ENCODE measurements around the gene SH3RF3.

The SH3RF3 gene

DNA sequence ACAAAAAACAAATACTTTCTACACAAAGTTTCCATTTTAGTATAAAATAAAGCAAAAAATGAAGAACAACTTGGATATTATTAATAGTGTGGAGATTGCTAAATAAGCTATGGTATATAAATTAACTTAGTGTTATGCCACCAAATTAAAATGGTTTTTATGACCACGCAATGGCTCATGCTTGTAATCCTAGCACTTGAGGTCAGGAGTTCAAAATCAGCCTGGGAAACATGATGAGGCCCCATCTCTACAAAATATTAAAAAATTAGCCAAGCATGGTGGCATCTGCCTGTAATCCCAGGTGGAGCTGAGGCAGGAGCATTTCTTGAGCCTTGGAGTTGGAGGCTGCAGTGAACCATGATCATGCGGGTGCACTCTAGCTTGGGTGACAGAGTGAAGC is 108.8 kb downstream of the SH3RF3 start:
- no peak overlapping the region for H3K4me3 ChIP-seq
- DNase-seq (ENCODE audit: low spot score) = no peak
- TF ChIP-seq, protein P1, sequence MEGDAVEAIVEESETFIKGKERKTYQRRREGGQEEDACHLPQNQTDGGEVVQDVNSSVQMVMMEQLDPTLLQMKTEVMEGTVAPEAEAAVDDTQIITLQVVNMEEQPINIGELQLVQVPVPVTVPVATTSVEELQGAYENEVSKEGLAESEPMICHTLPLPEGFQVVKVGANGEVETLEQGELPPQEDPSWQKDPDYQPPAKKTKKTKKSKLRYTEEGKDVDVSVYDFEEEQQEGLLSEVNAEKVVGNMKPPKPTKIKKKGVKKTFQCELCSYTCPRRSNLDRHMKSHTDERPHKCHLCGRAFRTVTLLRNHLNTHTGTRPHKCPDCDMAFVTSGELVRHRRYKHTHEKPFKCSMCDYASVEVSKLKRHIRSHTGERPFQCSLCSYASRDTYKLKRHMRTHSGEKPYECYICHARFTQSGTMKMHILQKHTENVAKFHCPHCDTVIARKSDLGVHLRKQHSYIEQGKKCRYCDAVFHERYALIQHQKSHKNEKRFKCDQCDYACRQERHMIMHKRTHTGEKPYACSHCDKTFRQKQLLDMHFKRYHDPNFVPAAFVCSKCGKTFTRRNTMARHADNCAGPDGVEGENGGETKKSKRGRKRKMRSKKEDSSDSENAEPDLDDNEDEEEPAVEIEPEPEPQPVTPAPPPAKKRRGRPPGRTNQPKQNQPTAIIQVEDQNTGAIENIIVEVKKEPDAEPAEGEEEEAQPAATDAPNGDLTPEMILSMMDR (IDR thresholded peaks at IDR 0.05) = no peak
- no peak overlapping the region for H3K27ac ChIP-seq

DNA sequence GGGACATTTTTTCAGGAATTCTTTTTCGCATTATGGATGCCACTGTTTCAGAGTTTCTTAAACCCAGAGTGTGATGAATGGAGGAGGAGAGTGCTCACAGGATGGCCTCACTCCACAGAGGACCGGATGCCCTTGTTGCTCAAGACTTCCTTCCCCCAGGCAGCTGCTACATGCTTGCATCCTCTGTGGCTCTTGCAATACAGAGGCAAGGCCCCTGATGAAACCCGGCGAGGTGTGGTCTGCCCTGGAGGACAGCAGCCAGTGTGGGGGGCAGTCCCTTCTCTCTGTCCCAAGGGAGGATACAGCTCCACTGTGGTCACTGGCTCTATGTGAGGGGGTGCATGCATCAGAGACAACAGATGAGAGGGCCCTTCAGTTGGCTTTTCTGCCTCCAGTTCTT is 109.6 kb downstream of the SH3RF3 start:
- Histone ChIP-seq H3K4me3 (no peak overlapping the region), H3K27ac (peak overlapping the region in 1 of 2 donors; percentile 42)
- DNase-seq (ENCODE audit: low spot score) = no peak
- TF ChIP-seq, protein P1 (IDR thresholded peaks at IDR 0.05) = no peak

DNA sequence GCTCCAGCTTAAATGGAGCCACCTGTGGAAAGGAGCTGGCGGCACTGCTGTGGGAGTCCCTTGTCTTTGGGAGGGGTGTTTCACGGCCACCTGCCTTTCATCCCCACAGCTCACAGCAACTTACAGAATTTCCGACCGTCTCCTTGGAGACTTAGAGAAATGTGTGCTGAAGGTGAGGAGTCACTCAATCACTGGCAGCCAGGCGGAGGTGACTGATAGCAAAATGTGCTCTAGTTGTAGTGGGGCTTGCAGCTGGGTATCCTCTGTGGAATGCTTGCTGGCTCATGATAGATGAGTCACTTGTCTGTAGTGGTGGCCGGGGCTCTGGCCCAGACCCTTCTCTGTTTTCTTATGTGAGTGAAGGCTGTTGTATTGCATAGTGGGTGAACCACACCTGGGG is 110.7 kb downstream of the SH3RF3 start:
- TF ChIP-seq, protein P1 (IDR thresholded peaks at IDR 0.05) = no peak
- no peak overlapping the region for H3K4me3 ChIP-seq
- H3K27ac ChIP-seq = peak overlapping the region in 1 of 2 donors; percentile 2
- DNase-seq (ENCODE audit: low spot score) = no peak

DNA sequence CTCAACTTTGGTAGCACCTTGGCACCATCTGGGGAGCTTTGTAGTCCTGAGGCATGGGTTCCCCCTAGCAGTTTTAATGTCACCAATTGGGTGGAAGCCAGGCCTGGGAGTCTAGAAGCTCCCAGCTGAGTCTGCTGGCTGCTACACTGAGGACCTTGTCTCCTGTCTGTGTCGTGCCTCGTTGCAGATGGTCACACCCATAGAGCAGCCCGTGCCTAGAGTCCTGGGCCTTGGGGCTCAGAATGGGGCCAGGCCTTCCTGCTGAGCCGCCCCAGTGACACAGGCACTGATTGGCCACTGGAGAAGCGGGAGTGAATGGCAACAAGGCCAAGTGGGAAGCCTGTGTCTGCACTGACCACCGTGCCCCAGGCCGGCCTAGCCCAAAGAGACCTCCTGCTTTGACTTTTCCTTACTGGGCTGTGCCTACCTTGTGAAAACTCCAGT is 113.2 kb downstream of the SH3RF3 start:
- no peak for DNase-seq (ENCODE audit: low spot score)
- TF ChIP-seq, protein P1 (IDR thresholded peaks at IDR 0.05) = no peak
- H3K4me3 ChIP-seq = no peak overlapping the region
- peak overlapping the region; percentile 86 to 99 for H3K27ac ChIP-seq

DNA sequence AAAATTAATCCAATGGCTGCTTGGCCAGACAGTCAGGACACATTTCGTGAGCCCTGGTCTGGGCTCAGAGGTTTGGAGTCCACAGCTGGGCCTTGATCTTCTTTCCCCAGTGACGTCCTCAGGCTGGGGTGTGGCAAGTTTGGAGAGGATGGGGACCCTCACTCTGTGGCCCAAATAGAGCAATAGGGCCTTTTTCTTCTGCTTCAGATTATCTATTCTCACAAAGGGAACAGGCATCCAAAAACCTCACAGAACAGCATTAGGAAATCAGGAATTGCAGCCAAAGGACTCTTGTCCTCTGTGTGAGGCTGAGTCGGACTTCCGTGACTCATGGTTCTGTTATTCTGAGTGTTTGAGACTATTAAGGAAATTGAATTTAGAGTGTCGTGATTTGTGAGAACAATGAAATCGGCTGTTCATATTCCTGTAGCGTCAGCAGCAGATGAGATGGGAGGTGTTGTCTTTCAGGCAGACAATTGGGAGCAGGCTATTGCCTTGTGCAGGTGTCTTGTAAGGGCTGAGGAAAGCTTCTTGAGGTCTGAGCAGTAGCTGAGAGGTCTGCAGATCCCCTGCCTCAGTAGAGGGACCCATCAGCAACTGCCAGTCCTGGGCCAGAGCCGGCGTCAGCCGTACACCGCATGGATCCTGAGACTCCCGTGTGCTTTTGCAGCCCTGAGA is 113.8 kb downstream of the SH3RF3 start:
- H3K4me3 ChIP-seq = peak overlapping the region; percentile 50
- TF ChIP-seq, protein P1 (IDR thresholded peaks at IDR 0.05) = no peak
- H3K27ac ChIP-seq = peak overlapping the region; percentile 86 to 99
- peak; percentile 86 for DNase-seq (ENCODE audit: low spot score)

DNA sequence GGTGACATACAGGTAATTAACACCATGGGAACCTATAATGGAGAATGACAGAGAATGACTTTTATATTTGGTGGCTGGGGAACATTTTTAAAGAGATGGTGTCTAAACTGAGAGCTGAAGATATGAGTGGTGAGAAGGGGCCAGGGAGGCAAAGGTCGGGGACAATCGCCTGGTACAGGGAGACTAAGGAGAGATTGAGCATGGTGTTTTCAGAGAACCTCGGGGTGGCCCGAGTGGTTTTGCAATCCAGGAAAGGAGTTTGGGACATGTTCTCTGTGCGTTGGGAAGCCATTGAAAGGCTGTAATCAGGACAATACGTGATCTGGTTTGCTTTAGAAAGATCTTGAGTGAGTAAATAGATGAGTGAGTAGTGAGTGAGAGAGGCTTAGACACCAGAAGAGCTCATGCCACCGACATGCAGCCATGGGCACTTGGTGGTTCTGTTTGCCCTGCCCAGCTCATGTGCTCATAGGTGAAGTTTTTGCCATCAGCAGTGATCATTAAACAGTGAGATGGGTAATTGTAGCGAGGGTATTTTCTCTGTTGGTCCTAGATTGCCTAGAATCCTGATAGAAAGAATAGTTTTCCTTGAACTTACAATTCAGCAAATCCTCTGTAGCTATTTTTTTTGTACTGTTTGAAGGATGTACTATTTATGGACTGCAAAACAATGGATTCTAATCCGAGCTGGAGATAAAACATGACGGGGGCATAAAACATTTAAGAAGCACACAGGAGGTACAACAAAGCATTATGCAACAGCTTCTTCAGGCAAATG is 114.7 kb downstream of the SH3RF3 start:
- TF ChIP-seq, protein P1 (IDR thresholded peaks at IDR 0.05) = no peak
- no peak overlapping the region for H3K4me3 ChIP-seq

DNA sequence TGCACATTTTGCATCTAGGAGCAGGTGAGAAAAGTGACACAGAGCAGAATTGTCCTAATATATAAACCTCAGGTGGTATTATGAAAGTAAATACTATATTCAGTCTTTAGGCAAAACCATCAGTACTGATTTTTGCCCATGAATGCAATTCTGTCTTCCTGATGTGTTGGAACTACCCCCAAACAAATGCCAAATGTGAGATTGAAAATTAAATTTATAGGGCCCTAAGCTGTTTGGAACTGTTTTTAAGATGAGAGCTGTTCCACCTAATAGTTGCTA is 115.2 kb downstream of the SH3RF3 start:
- DNase-seq (ENCODE audit: low spot score) = no peak
- Histone ChIP-seq H3K27ac (peak overlapping the region; percentile 22 to 99), H3K4me3 (no peak overlapping the region)
- TF ChIP-seq, protein P1 (IDR thresholded peaks at IDR 0.05) = no peak

More for the DNA sequence above, 114.7 kb downstream of the SH3RF3 start:
- H3K27ac ChIP-seq = peak overlapping the region; percentile 86 to 99
- no peak for DNase-seq (ENCODE audit: low spot score)
